Stimulated activated CD4-positive, alpha-beta T cell treated with anti-CD3 and anti-CD28 coated beads, Interleukin-1b, Interleukin-23, amount 100 ng/mL, for 1 hour (primary cell): ENCODE measurements around the gene LDB2.

Source experiments
- DNase-seq, 2 donors: peaks; one replicate each; pipeline ENCODE4 v3.0.0-alpha.2; 2020; ENCODE audit warnings: low read depth in 2 of 2

The LDB2 gene

GRCh38 chr4:16757080-16757521, 141.3 kb downstream of the LDB2 start:
- DNase-seq = no peak

- DNase-seq = no peak
Measured at GRCh38 chr4:16754104-16754503, 144.3 kb downstream of the LDB2 start.

- DNase-seq = no peak
Measured at GRCh38 chr4:16752150-16752549, 146.3 kb downstream of the LDB2 start.

- no peak for DNase-seq
Measured at GRCh38 chr4:16750882-16751642, 147.4 kb downstream of the LDB2 start.

GRCh38 chr4:16750216-16750615, 148.2 kb downstream of the LDB2 start:
- no peak for DNase-seq

- DNase-seq = no peak
Measured at GRCh38 chr4:16745887-16746286, 152.6 kb downstream of the LDB2 start.

- no peak for DNase-seq
Measured at GRCh38 chr4:16745009-16745635, 153.3 kb downstream of the LDB2 start.

GRCh38 chr4:16741287-16741686, 157.2 kb downstream of the LDB2 start:
- DNase-seq = no peak

GRCh38 chr4:16739997-16740624, 158.3 kb downstream of the LDB2 start:
- no peak for DNase-seq

- DNase-seq = no peak
Measured at GRCh38 chr4:16738558-16738957, 159.9 kb downstream of the LDB2 start.

GRCh38 chr4:16733509-16733908, 164.9 kb downstream of the LDB2 start:
- no peak for DNase-seq

- no peak for DNase-seq
Measured at GRCh38 chr4:16732741-16733140, 165.7 kb downstream of the LDB2 start.

- no peak for DNase-seq
Measured at GRCh38 chr4:16731776-16732380, 166.6 kb downstream of the LDB2 start.

- DNase-seq = no peak
Measured at GRCh38 chr4:16730522-16731205, 167.8 kb downstream of the LDB2 start.

GRCh38 chr4:16729336-16729735, 169.1 kb downstream of the LDB2 start:
- no peak for DNase-seq

GRCh38 chr4:16728849-16729248, 169.6 kb downstream of the LDB2 start:
- DNase-seq = no peak

GRCh38 chr4:16728111-16728510, 170.3 kb downstream of the LDB2 start:
- no peak for DNase-seq

- no peak for DNase-seq
Measured at GRCh38 chr4:16727218-16727617, 171.2 kb downstream of the LDB2 start.

GRCh38 chr4:16726368-16727050, 171.9 kb downstream of the LDB2 start:
- DNase-seq = no peak

- no peak for DNase-seq
Measured at GRCh38 chr4:16725252-16725651, 173.2 kb downstream of the LDB2 start.

- no peak for DNase-seq
Measured at GRCh38 chr4:16722416-16722815, 176.0 kb downstream of the LDB2 start.
